Aorta (tissue), 5 donors: ENCODE data around the gene YDJC. TPM values are rescaled to one million over a fixed set of nuclear protein-coding genes. Genes with fewer than 3 reads are reported as not detected.

Source experiments
- ATAC-seq: fragments of 200-7000 bp; cut with Tn5 transposase; one replicate; pipeline ENCODE4 v1.9.1; 2022; ENCODE audit warnings: moderate library complexity; ENCODE audit not compliant: low FRiP score
- DNase-seq, 2 donors: peaks; one replicate each; pipeline ENCODE4 v3.0.0-alpha.2; 2020
- H3K27ac ChIP-seq, 2 donors: one replicate each; pipeline ENCODE4 v1.5.1; 2013; ENCODE audit warnings: low read length in 2 of 2, mild to moderate bottlenecking in 2 of 2, moderate library complexity in 2 of 2, control low read depth in 1 of 2, inconsistent platforms in 1 of 2, low read depth in 1 of 2
- H3K27me3 ChIP-seq, 2 donors: one replicate each; pipeline ENCODE4 v1.6.1; 2013; ENCODE audit warnings: control low read depth in 1 of 2, low read length in 1 of 2, mild to moderate bottlenecking in 1 of 2, moderate library complexity in 1 of 2; ENCODE audit not compliant: insufficient read depth in 2 of 2, control insufficient read depth in 1 of 2
- H3K36me3 ChIP-seq, 2 donors: one replicate each; pipeline ENCODE4 v1.6.1; 2013; ENCODE audit warnings: control low read depth in 1 of 2, low read length in 1 of 2, mild to moderate bottlenecking in 1 of 2; ENCODE audit not compliant: insufficient read depth in 2 of 2, control insufficient read depth in 1 of 2
- H3K4me1 ChIP-seq, 2 donors: one replicate each; pipeline ENCODE4 v1.6.1; 2013; ENCODE audit warnings: low read length in 2 of 2, control low read depth in 1 of 2, mild to moderate bottlenecking in 1 of 2, moderate library complexity in 1 of 2; ENCODE audit not compliant: insufficient read depth in 2 of 2, control insufficient read depth in 1 of 2
- H3K4me3 ChIP-seq, 2 donors: one replicate each; pipeline ENCODE4 v1.5.1; 2013; ENCODE audit warnings: low read length in 2 of 2, control low read depth in 1 of 2, mild to moderate bottlenecking in 1 of 2
- H3K9me3 ChIP-seq: one replicate; pipeline ENCODE4 v1.6.1; 2013; ENCODE audit warnings: mild to moderate bottlenecking, low read length; ENCODE audit not compliant: control insufficient read depth
- WGBS, 2 donors: extraction: QIAGEN DNeasy Blood & Tissue Kit; methylation state at CpG; one replicate each; pipeline ENCODE4 v1.1.7; 2013; 5-methylcytosine and 5-hydroxymethylcytosine counted together
- intact Hi-C, 2 donors: fragments of 100-400 bp; cut with DNase I; formaldehyde crosslinking; loops; one replicate each; pipeline versions ENCODE4 v1.14.2 to v1.15.0; 2022
- polyA plus RNA-seq, 2 donors: library from polyadenylated mRNA; stranded (reverse); fragments of 200-250 nt; gene quantifications; one replicate each; pipeline ENCODE4 v1.2.3, GENCODE V29; 2013
- total RNA-seq, 2 donors: library from RNA; stranded (reverse); fragmentation: NEBNext Ultra II Directional; extraction: Animal tissue kit (Norgen Biotek cat#: 25700); gene quantifications; one replicate each; pipeline ENCODE4 v1.2.1, GENCODE V29; 2021
- donor health status: healthy with polysubstance abuse.
- donor health status: Bipolar disorder and iron deficiency.
- donor health status: DM: no; HTN: no; CAD: no.
- donor health status: DM: no; HTN: no; CAD: no.
- donor health status: DM: yes; HTN: yes; CAD: no.

The YDJC gene
- total and polyA plus RNA-seq, 4 donors: 9.0 to 12.0 (median 11.0) TPM

GRCh38 chr22:21635771-21636510 lies 6.1 kb upstream of the YDJC start:
- no peak overlapping the region for H3K4me3 ChIP-seq
- 87 to 91% methylated on average over 14 to 15 of the region's 15 CpGs for WGBS, 2 donors
- H3K27me3 ChIP-seq: no peaks in the 10 kb centered on the region
- no peaks in the 10 kb centered on the region for H3K4me1 ChIP-seq
- ATAC-seq (no peak), DNase-seq (no peak)
- no peaks in the 10 kb centered on the region for H3K9me3 ChIP-seq
- no peaks in the 10 kb centered on the region for H3K36me3 ChIP-seq
- intact Hi-C loops: no loop called here
- H3K27ac ChIP-seq: no peak overlapping the region

DNA sequence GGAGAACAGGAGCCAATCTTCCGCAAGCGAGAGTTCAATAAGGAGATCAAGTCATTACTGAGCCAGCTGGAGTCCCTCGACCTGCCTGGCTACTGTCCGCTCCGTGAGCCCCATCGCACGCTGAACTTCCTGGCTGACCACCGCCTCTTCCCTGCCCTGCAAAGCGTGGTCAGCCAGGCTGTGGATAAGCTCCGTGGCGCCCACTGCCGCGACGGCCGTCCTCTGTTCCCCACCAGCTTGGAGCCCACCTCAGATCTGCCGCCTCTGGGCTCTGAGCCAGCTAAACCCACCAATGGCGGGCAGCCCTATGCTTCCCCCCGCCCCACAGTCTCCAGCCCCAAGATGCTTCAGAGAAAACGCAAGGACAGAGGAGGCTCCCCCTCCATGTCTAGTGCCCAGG lies 5.0 kb upstream of the YDJC start:
- intact Hi-C loops: no loop called here
- Histone ChIP-seq H3K4me3 (no peak overlapping the region), H3K27ac (no peak overlapping the region), H3K27me3 (no peaks in the 10 kb centered on the region), H3K4me1 (no peaks in the 10 kb centered on the region), H3K9me3 (no peaks in the 10 kb centered on the region), H3K36me3 (no peaks in the 10 kb centered on the region)
- DNase-seq (no peak), ATAC-seq (no peak)
- 90 to 92% methylated on average over 19 of the region's 19 CpGs for WGBS, 2 donors

DNA sequence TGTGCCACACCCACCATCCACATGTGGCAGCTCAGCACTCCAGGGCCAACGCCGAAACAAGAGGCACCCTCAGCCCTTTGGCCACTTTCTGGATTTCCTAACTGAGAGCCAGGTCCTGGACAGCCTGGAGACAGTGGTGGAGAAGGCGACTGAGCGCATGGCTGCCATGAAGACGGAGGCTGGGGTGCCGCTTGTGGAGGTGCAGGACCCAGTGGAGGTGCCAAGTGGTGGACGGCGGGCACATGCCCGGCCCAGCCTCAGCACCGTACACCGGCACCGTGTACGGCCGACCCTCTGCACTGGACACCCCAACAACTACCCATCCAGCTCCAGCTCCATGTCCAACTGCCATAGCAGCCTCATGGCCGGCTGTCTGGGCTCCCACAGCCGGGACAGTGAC lies 4.3 kb upstream of the YDJC start:
- Histone ChIP-seq H3K27me3 (no peaks in the 10 kb centered on the region), H3K4me1 (no peaks in the 10 kb centered on the region), H3K4me3 (no peak overlapping the region), H3K36me3 (no peaks in the 10 kb centered on the region), H3K9me3 (no peaks in the 10 kb centered on the region), H3K27ac (no peak overlapping the region)
- DNase-seq: no peak
- no peak for ATAC-seq
- 94 to 97% methylated on average over 16 of the region's 16 CpGs for WGBS, 2 donors
- intact Hi-C loops: no loop called here

- intact Hi-C loops: no loop called here
Measured at GRCh38 chr22:21633481-21633880, 3.7 kb upstream of the YDJC start.

GRCh38 chr22:21632931-21633330 lies 3.1 kb upstream of the YDJC start:
- WGBS, 2 donors: 95 to 97% methylated on average over 18 of the region's 18 CpGs
- Histone ChIP-seq H3K27ac (no peak overlapping the region), H3K27me3 (no peaks in the 10 kb centered on the region), H3K9me3 (no peaks in the 10 kb centered on the region), H3K4me3 (no peak overlapping the region), H3K36me3 (no peaks in the 10 kb centered on the region), H3K4me1 (no peaks in the 10 kb centered on the region)
- intact Hi-C loops: no loop called here
- ATAC-seq: no peak
- DNase-seq: no peak

More at GRCh38 chr22:21633481-21633880, 3.7 kb upstream of the YDJC start:
- no peak for ATAC-seq
- Histone ChIP-seq H3K4me1 (no peaks in the 10 kb centered on the region), H3K9me3 (no peaks in the 10 kb centered on the region), H3K36me3 (no peaks in the 10 kb centered on the region), H3K4me3 (no peak overlapping the region), H3K27ac (no peak overlapping the region), H3K27me3 (no peaks in the 10 kb centered on the region)
- 93 to 94% methylated on average over 4 of the region's 4 CpGs for WGBS, 2 donors
- no peak for DNase-seq

- Histone ChIP-seq H3K27me3 (no peaks in the 10 kb centered on the region), H3K4me1 (no peaks in the 10 kb centered on the region), H3K4me3 (no peak within 1 kb of the TSS), H3K36me3 (no peaks in the 10 kb centered on the region), H3K27ac (no peak within 1 kb of the TSS), H3K9me3 (no peaks in the 10 kb centered on the region)
- intact Hi-C loops: no loop called here
- whole genome bisulfite sequencing, 2 donors: 90% methylated on average over 26 to 27 of the region's 27 CpGs
- no peak for ATAC-seq
- peak in 1 of 2 donors; percentile 60 for DNase-seq
Measured at GRCh38 chr22:21632237-21632895, 2.5 kb upstream of the YDJC start, which contains the start of gene CCDC116. CCDC116 (plus strand) TSS chr22:21632760; CDS start chr22:21633182, 422 bp downstream.

DNA sequence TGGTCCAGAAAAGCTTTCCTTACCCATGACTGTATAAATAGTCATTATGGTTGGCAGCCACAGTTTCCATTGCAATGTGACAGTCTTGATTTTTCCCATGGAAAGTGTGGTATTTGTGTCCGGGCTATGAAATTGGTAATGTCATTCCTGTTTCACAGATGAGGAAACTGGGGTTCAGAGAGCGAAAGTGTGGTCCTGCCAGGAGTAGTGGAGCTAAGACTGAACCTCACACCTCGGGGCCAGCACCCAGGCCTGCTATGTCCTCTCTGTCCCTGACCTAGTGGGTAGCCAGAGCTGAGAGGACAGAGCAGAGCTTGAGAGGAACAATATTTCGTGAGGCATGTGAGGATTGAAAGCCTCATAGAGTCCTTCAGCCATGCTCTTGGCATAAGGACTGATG lies 1.2 kb upstream of the YDJC start:
- no peak overlapping the region for H3K27ac ChIP-seq
- no peaks in the 10 kb centered on the region for H3K36me3 ChIP-seq
- no peak overlapping the region for H3K4me3 ChIP-seq
- intact Hi-C loops: no loop called here
- 39 to 53% methylated on average over 4 of the region's 4 CpGs for WGBS, 2 donors
- H3K27me3 ChIP-seq: no peaks in the 10 kb centered on the region
- H3K9me3 ChIP-seq: no peaks in the 10 kb centered on the region
- DNase-seq (no peak), ATAC-seq (no peak)
- no peaks in the 10 kb centered on the region for H3K4me1 ChIP-seq

- H3K27me3 ChIP-seq: no peaks in the 10 kb centered on the region
- 78 to 80% methylated on average over 63 to 74 of the region's 74 CpGs for WGBS, 2 donors
- no peak for ATAC-seq
- H3K4me3 ChIP-seq: no peak overlapping the region
- intact Hi-C loops: loop anchor here in 1 of 2 donors (2.0 kb wide), 1 partner anchor 54 kb away; no protein-coding TSS in a partner anchor
- H3K9me3 ChIP-seq: no peaks in the 10 kb centered on the region
- H3K4me1 ChIP-seq: no peaks in the 10 kb centered on the region
- DNase-seq: no peak
- H3K36me3 ChIP-seq: no peaks in the 10 kb centered on the region
- peak overlapping the region in 1 of 2 donors; percentile 6 for H3K27ac ChIP-seq
Measured at GRCh38 chr22:21628386-21629254, 1.2 kb downstream of the YDJC start.
